NT2/D1 (cell line): ENCODE results near the gene TRMT6.

ENCODE experiments used
- SUZ12 ChIP-seq: IDR thresholded peaks from 2 replicates; pipeline ENCODE4 v1.6.1; 2011; ENCODE audit not compliant: insufficient read length, insufficient read depth; ENCODE audit errors: extremely low read depth
- YY1 ChIP-seq: IDR thresholded peaks from 2 replicates; pipeline ENCODE4 v1.6.1; 2011; ENCODE audit not compliant: insufficient read length, insufficient read depth
- ZNF274 ChIP-seq: IDR thresholded peaks from 2 replicates; pipeline ENCODE4 v1.6.1; 2011; ENCODE audit warnings: mild to moderate bottlenecking, low read depth, low read length

DNA sequence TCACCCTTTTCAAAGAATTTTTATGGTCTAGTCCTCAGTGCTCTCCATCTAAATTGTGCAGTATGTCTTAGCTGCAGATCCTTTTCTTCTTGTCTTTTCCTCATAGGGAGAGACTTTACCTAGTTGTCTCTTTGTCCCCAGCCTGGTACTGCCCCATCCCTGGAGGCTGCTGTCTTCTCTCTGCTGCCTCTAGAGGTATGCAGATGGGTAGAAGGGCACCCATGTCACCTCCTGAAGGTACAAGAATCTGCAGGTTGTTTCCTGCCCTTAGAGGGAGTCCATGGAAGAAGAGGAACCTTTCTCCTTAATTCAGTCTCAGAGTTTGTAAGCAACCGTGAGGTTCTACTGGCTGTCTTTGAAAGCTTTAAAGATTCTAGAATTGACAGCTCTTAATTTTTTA is 39.2 kb upstream of the TRMT6 start:
- TF ChIP-seq ZNF274 (no peak), YY1 (no peak), SUZ12 (no peak)
